Fibroblast of pulmonary artery (primary cell): ENCODE data around the gene PPP2R5A.

Experiments
- DNase-seq: peaks from one replicate; pipeline ENCODE4 v3.0.0-alpha.2; 2010; ENCODE audit warnings: low read depth
- H3K4me3 ChIP-seq: replicated peaks from 2 replicates; pipeline ENCODE4 v1.5.1; 2011; ENCODE audit warnings: low read depth, mild to moderate bottlenecking, control low read depth, low read length, moderate library complexity
- CTCF ChIP-seq: IDR thresholded peaks from 2 replicates; pipeline ENCODE4 v1.5.1; 2011; ENCODE audit warnings: mild to moderate bottlenecking, control low read depth, low read length, inconsistent platforms; ENCODE audit errors: missing control alignments

PPP2R5A gene

GRCh38 chr1:212351588-212352362, 66.6 kb downstream of the PPP2R5A start:
- DNase-seq, result no peak
- TF ChIP-seq CTCF, result no peak
- no peak overlapping the region for H3K4me3 ChIP-seq

- H3K4me3 ChIP-seq, result no peak overlapping the region
- TF ChIP-seq CTCF, result no peak
- no peak for DNase-seq
Measured at GRCh38 chr1:212353181-212353580, 68.0 kb downstream of the PPP2R5A start.

GRCh38 chr1:212354464-212354863, 69.3 kb downstream of the PPP2R5A start:
- TF ChIP-seq CTCF, result no peak
- no peak for DNase-seq
- no peak overlapping the region for H3K4me3 ChIP-seq

GRCh38 chr1:212355230-212355969, 70.2 kb downstream of the PPP2R5A start:
- TF ChIP-seq CTCF, result no peak
- no peak overlapping the region for H3K4me3 ChIP-seq
- DNase-seq, result no peak

- no peak for DNase-seq
Measured at GRCh38 chr1:212359794-212360479, 74.7 kb downstream of the PPP2R5A start.

GRCh38 chr1:212364985-212365384, 79.8 kb downstream of the PPP2R5A start:
- no peak overlapping the region for H3K4me3 ChIP-seq
- TF ChIP-seq CTCF, result no peak
- no peak for DNase-seq

More at GRCh38 chr1:212359794-212360479, 74.7 kb downstream of the PPP2R5A start:
- no peak for TF ChIP-seq CTCF
- no peak overlapping the region for H3K4me3 ChIP-seq
